H1 (cell line): ENCODE results near the gene L3MBTL1. TPM values are rescaled to one million over a fixed set of nuclear protein-coding genes. Genes with fewer than 3 reads are reported as not detected.

Source experiments
- CTCF ChIA-PET: fragments of 300-600 bp; sonication (Branson Sonifier 250); formaldehyde crosslinking; loops from one replicate; lab custom pipeline; 2021; ENCODE audit not compliant: partially characterized antibody; lab: Charles Lee
- POLR2A ChIA-PET: fragments of 300-600 bp; sonication (Branson Sonifier 250); formaldehyde crosslinking; loops from one replicate; lab custom pipeline; 2021; ENCODE audit warnings: inconsistent platforms; ENCODE audit not compliant: partially characterized antibody; lab: Charles Lee
- DNase-seq, 2 experiments: peaks; one replicate each; pipeline versions ENCODE4 v3.0.0 to v3.0.0-alpha.2; 2010 to 2022; ENCODE audit warnings: low spot score in 2 of 2, low read depth in 1 of 2, mixed read lengths in 1 of 2
- FAIRE-seq: peaks from 2 replicates; lab custom pipeline; 2011; peaks lifted over from hg19 to GRCh38; lab: Jason Lieb, UNC
- H2AFZ ChIP-seq: 2 replicates; pipeline ENCODE4 v1.8.1; 2012; ENCODE audit warnings: low read length, inconsistent platforms
- H2AK5ac ChIP-seq: 2 replicates; pipeline ENCODE4 v1.6.1; 2013; ENCODE audit warnings: low read depth, low read length
- H2BK120ac ChIP-seq: replicated peaks from 2 replicates; pipeline ENCODE3; 2013; ENCODE audit warnings: low read depth, low read length, inconsistent platforms
- H2BK12ac ChIP-seq: 2 replicates; pipeline ENCODE4 v1.6.1; 2013; ENCODE audit warnings: low read depth, low read length
- H2BK15ac ChIP-seq: 2 replicates; pipeline ENCODE4 v1.6.1; 2013; ENCODE audit warnings: low read length
- H2BK20ac ChIP-seq: 2 replicates; pipeline ENCODE4 v1.6.1; 2013; ENCODE audit warnings: low read length
- H2BK5ac ChIP-seq: 2 replicates; pipeline ENCODE4 v1.6.1; 2013; ENCODE audit warnings: low read depth, low read length
- H3K14ac ChIP-seq: 2 replicates; pipeline ENCODE4 v1.6.1; 2013; ENCODE audit warnings: inconsistent platforms; ENCODE audit not compliant: insufficient read length
- H3K18ac ChIP-seq: 2 replicates; pipeline ENCODE4 v1.6.1; 2013; ENCODE audit warnings: low read length; ENCODE audit errors: extremely low read depth
- H3K23ac ChIP-seq: 2 replicates; pipeline ENCODE4 v1.6.1; 2013; ENCODE audit warnings: inconsistent platforms; ENCODE audit not compliant: insufficient read length
- H3K23me2 ChIP-seq: 2 replicates; pipeline ENCODE4 v1.6.1; 2013; ENCODE audit warnings: low read depth, low read length
- H3K27ac ChIP-seq: 2 replicates; pipeline ENCODE4 v1.6.1; 2011; ENCODE audit warnings: low read depth, low read length, inconsistent platforms
- H3K27me3 ChIP-seq, 4 experiments: replicated peaks in 1 of 4; 1 replicate in 1 of 4; 2 replicates in 3 of 4; pipeline versions ENCODE4 v1.6.1 to v1.8.1; 2011 to 2013; ENCODE audit warnings: low read length in 3 of 4, mild to moderate bottlenecking in 3 of 4, inconsistent platforms in 2 of 4, mixed read lengths in 2 of 4, moderate library complexity in 1 of 4; ENCODE audit not compliant: control insufficient read depth in 3 of 4, insufficient read depth in 3 of 4; ENCODE audit errors: extremely low read depth in 1 of 4
- H3K36me3 ChIP-seq, 4 experiments: 2 replicates each; pipeline versions ENCODE4 v1.6.1 to v1.8.1; 2011 to 2013; ENCODE audit warnings: mild to moderate bottlenecking in 4 of 4, low read length in 3 of 4, moderate library complexity in 2 of 4, control low read depth in 1 of 4, inconsistent platforms in 1 of 4; ENCODE audit not compliant: insufficient read depth in 4 of 4, control insufficient read depth in 2 of 4
- H3K4ac ChIP-seq: replicated peaks from 2 replicates; pipeline ENCODE3; 2013; ENCODE audit warnings: low read length, low read depth, mixed read lengths, inconsistent platforms; ENCODE audit not compliant: insufficient read length
- H3K4me1 ChIP-seq, 4 experiments: replicated peaks in 1 of 4; 1 replicate in 1 of 4; 2 replicates in 3 of 4; pipeline versions ENCODE4 v1.6.1 to v1.8.1; 2011 to 2013; ENCODE audit warnings: low read length in 3 of 4, inconsistent platforms in 2 of 4, mixed read lengths in 1 of 4; ENCODE audit not compliant: insufficient read depth in 4 of 4, control insufficient read depth in 3 of 4
- H3K4me2 ChIP-seq, 2 experiments: 2 replicates each; pipeline versions ENCODE4 v1.6.1 to v1.8.1; 2011 to 2013; ENCODE audit warnings: low read depth in 2 of 2, low read length in 2 of 2, control low read depth in 1 of 2, inconsistent platforms in 1 of 2, mild to moderate bottlenecking in 1 of 2; ENCODE audit not compliant: insufficient read depth in 1 of 2
- H3K4me3 ChIP-seq, 4 experiments: fragments of 200-600, 300-600 bp in 1 of 4; sonication (generic), shearing (Covaris generic), sonication (Bioruptor Twin) in 1 of 4; 2 replicates each; pipeline versions ENCODE4 v1.5.1 to v1.8.1; 2011 to 2016; ENCODE audit warnings: low read length in 4 of 4, low read depth in 3 of 4, control low read depth in 2 of 4, inconsistent platforms in 2 of 4, mild to moderate bottlenecking in 2 of 4, mixed read lengths in 1 of 4, moderate library complexity in 1 of 4; ENCODE audit not compliant: insufficient read depth in 2 of 4; ENCODE audit errors: extremely low read depth in 1 of 4
- H3K56ac ChIP-seq: replicated peaks from 2 replicates; pipeline ENCODE3; 2013; ENCODE audit warnings: low read depth, mild to moderate bottlenecking, mixed read lengths, low read length, inconsistent platforms; ENCODE audit not compliant: insufficient read length
- H3K79me1 ChIP-seq: 2 replicates; pipeline ENCODE4 v1.6.1; 2013; ENCODE audit warnings: low read depth, low read length, control low read depth
- H3K79me2 ChIP-seq, 2 experiments: 2 replicates each; pipeline versions ENCODE4 v1.6.1 to v1.8.1; 2012 to 2013; ENCODE audit warnings: low read length in 2 of 2, mild to moderate bottlenecking in 2 of 2, inconsistent platforms in 1 of 2; ENCODE audit not compliant: insufficient read depth in 2 of 2, control insufficient read depth in 1 of 2
- H3K9ac ChIP-seq, 4 experiments: replicated peaks in 1 of 4; 1 replicate in 1 of 4; 2 replicates in 3 of 4; pipeline versions ENCODE4 v1.6.1 to v1.8.1; 2011 to 2013; ENCODE audit warnings: low read depth in 3 of 4, low read length in 3 of 4, control low read depth in 2 of 4, mild to moderate bottlenecking in 2 of 4, moderate library complexity in 2 of 4, inconsistent platforms in 1 of 4; ENCODE audit errors: extremely low read depth in 1 of 4
- H3K9me3 ChIP-seq, 2 experiments: 2 replicates each; pipeline versions ENCODE4 v1.6.1 to v1.8.1; 2012 to 2013; ENCODE audit warnings: mild to moderate bottlenecking in 2 of 2, moderate library complexity in 2 of 2, control low read depth in 1 of 2, inconsistent platforms in 1 of 2, low read depth in 1 of 2, low read length in 1 of 2, mixed read lengths in 1 of 2; ENCODE audit not compliant: insufficient read depth in 2 of 2
- H4K20me1 ChIP-seq, 2 experiments: replicated peaks in 1 of 2; 2 replicates each; pipeline versions ENCODE3 to v1.8.1; 2011 to 2013; ENCODE audit warnings: inconsistent platforms in 2 of 2, low read length in 2 of 2, mild to moderate bottlenecking in 1 of 2; ENCODE audit not compliant: insufficient read depth in 2 of 2, control insufficient read depth in 1 of 2
- H4K5ac ChIP-seq: 2 replicates; pipeline ENCODE4 v1.6.1; 2013; ENCODE audit warnings: low read length, low read depth, mixed read lengths, inconsistent platforms; ENCODE audit not compliant: insufficient read length
- H4K8ac ChIP-seq: 2 replicates; pipeline ENCODE4 v1.8.0; 2013; ENCODE audit warnings: mild to moderate bottlenecking, moderate library complexity, low read length, inconsistent platforms; ENCODE audit not compliant: insufficient read depth; ENCODE audit errors: extremely low read depth
- H4K91ac ChIP-seq: replicated peaks from 2 replicates; pipeline ENCODE3; 2013; ENCODE audit warnings: low read length, mixed read lengths, inconsistent platforms; ENCODE audit not compliant: insufficient read length
- BCL11A ChIP-seq, 2 experiments: IDR thresholded peaks; one replicate each; pipeline ENCODE4 v1.6.1; 2011; ENCODE audit warnings: low read depth in 2 of 2, low read length in 2 of 2, mild to moderate bottlenecking in 2 of 2
- POLR2AphosphoS5 ChIP-seq: IDR thresholded peaks from 2 replicates; pipeline ENCODE4 v1.6.1; 2011; ENCODE audit warnings: low read depth, low read length
- SRF ChIP-seq: IDR thresholded peaks from 2 replicates; pipeline ENCODE4 v1.6.1; 2011; ENCODE audit warnings: mild to moderate bottlenecking, low read depth, low read length, moderate library complexity
- WGBS, 2 experiments: shearing (Covaris generic) in 1 of 2; methylation state at CpG; one replicate each; pipeline versions ENCODE4 v1.1.6 to v1.1.7; 2013 to 2015; ENCODE audit warnings: low lambda C conversion rate in 2 of 2, mixed read lengths in 2 of 2, inconsistent platforms in 1 of 2, low coverage in 1 of 2, missing lambda C conversion rate in 1 of 2; ENCODE audit not compliant: insufficient replicate concordance in 2 of 2, insufficient coverage in 1 of 2, insufficient read length in 1 of 2; ENCODE audit errors: extremely low coverage in 1 of 2, missing lambda C conversion rate in 1 of 2; 5-methylcytosine and 5-hydroxymethylcytosine counted together
- polyA plus RNA-seq, 7 experiments: library from polyadenylated mRNA; depleted of rRNA in 3 of 7; stranded (reverse) in 5 of 7; unstranded in 2 of 7; fragments of >200 nt in 5 of 7; fragments of 200-250 nt in 2 of 7; gene quantifications; 1 replicate in 5 of 7; 2 replicates in 1 of 7; 4 replicates in 1 of 7; pipeline versions ENCODE4 v1.2.1 to v1.2.3, GENCODE V29; 2011 to 2013; ENCODE audit warnings: missing spikeins in 2 of 7, mixed read lengths in 2 of 7
- total RNA-seq: library from RNA; stranded (reverse); fragmentation: NEBNext Ultra II Directional; extraction: Animal tissue kit (Norgen Biotek cat#: 25700); gene quantifications from 2 replicates; pipeline ENCODE4 v1.2.1, GENCODE V29; 2021

The L3MBTL1 gene
- total and polyA plus RNA-seq, 2 of the 8 experiments (the other 6 are each of a cell fraction or from before 2014, with no cell fraction given) = 11.9 to 17.0 TPM

GRCh38 chr20:43459022-43459942 is 48.2 kb upstream of the L3MBTL1 start:
- H3K27me3 ChIP-seq = no peaks in the 10 kb centered on the region
- peak overlapping the region; percentile 22; the same call in 1 of the 2 replicates for H4K8ac ChIP-seq
- peaks cover 3% of the 10 kb centered on the region; the same call in 1 of the 2 replicates for H3K23me2 ChIP-seq
- no peak overlapping the region for H4K91ac ChIP-seq
- ChIA-PET POLR2A (interaction anchor here (0.5 to 5.2 kb wide), 15 partner anchors 7 to 1255 kb away, joined by 3 to 81 read pairs (median 29); partner anchors contain the start of genes IFT52 and L3MBTL1), CTCF (no interaction called here)
- H3K9me3 ChIP-seq = no peaks in the 10 kb centered on the region
- H3K4me1 ChIP-seq = peaks cover 0 to 4% (median 0%) of the 10 kb centered on the region in 4 experiments; a peak in 2 of 7 replicates
- DNase-seq = no peak
- H3K79me2 ChIP-seq = peaks cover 10 to 41% of the 10 kb centered on the region in 2 experiments
- peaks cover 2% of the 10 kb centered on the region; the same call in 1 of the 2 replicates for H3K79me1 ChIP-seq
- H3K9ac ChIP-seq = peak overlapping the region in 1 of 4 experiments; percentile 4; a peak in 1 of 7 replicates
- peaks cover 22 to 54% (median 47%) of the 10 kb centered on the region in 4 experiments for H3K36me3 ChIP-seq
- H3K14ac ChIP-seq = no peak overlapping the region
- no peak overlapping the region for H4K5ac ChIP-seq
- no peak overlapping the region for H2BK20ac ChIP-seq
- peaks cover 2 to 3% of the 10 kb centered on the region in 2 experiments for H4K20me1 ChIP-seq
- H3K18ac ChIP-seq = no peak overlapping the region
- H3K4me2 ChIP-seq = peak overlapping the region; percentile 72 to 75
- peak overlapping the region; percentile 90 to 99 (median 96) for H3K4me3 ChIP-seq
- H2BK120ac ChIP-seq = no peak overlapping the region
- no peak overlapping the region for H2BK15ac ChIP-seq
- no peak overlapping the region for H2AK5ac ChIP-seq
- H2BK5ac ChIP-seq = no peak overlapping the region
- WGBS, 2 experiments = 84% methylated on average over 12 of the region's 12 CpGs; no CpG with 5 or more reads in 1 of the 2 experiments
- H3K27ac ChIP-seq = no peak overlapping the region
- no peak overlapping the region for H3K23ac ChIP-seq
- H2BK12ac ChIP-seq = no peak overlapping the region
- no peak overlapping the region for H3K56ac ChIP-seq
- no peak for FAIRE-seq
- no peak overlapping the region for H2AFZ ChIP-seq
- TF ChIP-seq SRF = no peak
- TF ChIP-seq POLR2AphosphoS5 = peak; percentile 60; the same call in 1 of the 2 replicates
- TF ChIP-seq BCL11A (IDR thresholded peaks at IDR 0.05; ENCODE audit: low read depth in 2 of 2, low read length in 2 of 2) = no peak
- no peak overlapping the region for H3K4ac ChIP-seq
